Liver (tissue), 9 donors: Measurements from ENCODE around the gene LRRC75B. TPM values are rescaled to one million over a fixed set of nuclear protein-coding genes. Genes with fewer than 3 reads are reported as not detected.

ENCODE experiments used
- DNase-seq: peaks from one replicate; pipeline ENCODE4 v3.0.0-alpha.2; 2017; ENCODE audit warnings: low spot score
- H3K27ac ChIP-seq, 2 donors: one replicate each; pipeline ENCODE4 v1.7.0; 2013; ENCODE audit warnings: inconsistent platforms in 2 of 2, low read length in 2 of 2, control low read depth in 1 of 2, low read depth in 1 of 2, mild to moderate bottlenecking in 1 of 2
- H3K27me3 ChIP-seq, 4 donors: one replicate each; pipeline versions ENCODE4 v1.6.1 to v1.7.0; 2013; ENCODE audit warnings: low read length in 3 of 4, inconsistent platforms in 1 of 4, mild to moderate bottlenecking in 1 of 4, moderate library complexity in 1 of 4; ENCODE audit not compliant: control insufficient read depth in 4 of 4, insufficient read depth in 4 of 4
- H3K36me3 ChIP-seq, 4 donors: one replicate each; pipeline versions ENCODE4 v1.6.1 to v1.7.0; 2013; ENCODE audit warnings: low read length in 3 of 4, mild to moderate bottlenecking in 3 of 4, low read depth in 1 of 4, moderate library complexity in 1 of 4; ENCODE audit not compliant: control insufficient read depth in 4 of 4, insufficient read depth in 3 of 4
- H3K4me1 ChIP-seq, 4 donors: one replicate each; pipeline versions ENCODE4 v1.6.1 to v1.7.0; 2013; ENCODE audit warnings: low read length in 3 of 4, mild to moderate bottlenecking in 3 of 4, moderate library complexity in 1 of 4; ENCODE audit not compliant: control insufficient read depth in 4 of 4, insufficient read depth in 4 of 4
- H3K4me3 ChIP-seq, 3 donors: one replicate each; pipeline versions ENCODE4 v1.6.1 to v1.7.0; 2013; ENCODE audit warnings: low read length in 3 of 3, control low read depth in 1 of 3, low read depth in 1 of 3, mild to moderate bottlenecking in 1 of 3
- H3K9ac ChIP-seq, 2 donors: one replicate each; pipeline ENCODE4 v1.7.0; 2013; ENCODE audit warnings: low read length in 2 of 2, mild to moderate bottlenecking in 2 of 2, moderate library complexity in 2 of 2, control low read depth in 1 of 2, low read depth in 1 of 2
- H3K9me3 ChIP-seq, 4 donors: one replicate each; pipeline versions ENCODE4 v1.6.1 to v1.7.0; 2013; ENCODE audit warnings: low read length in 3 of 4; ENCODE audit not compliant: control insufficient read depth in 4 of 4
- EGR1 ChIP-seq, 2 donors: IDR thresholded peaks; 2 replicates each; pipeline ENCODE4 v1.6.1; 2016 to 2018; ENCODE audit warnings: antibody characterized with exemption in 2 of 2, low read depth in 2 of 2
- FOXA1 ChIP-seq: IDR thresholded peaks from 2 replicates; pipeline ENCODE4 v1.6.1; 2016; ENCODE audit warnings: antibody characterized with exemption
- FOXA2 ChIP-seq: IDR thresholded peaks from 2 replicates; pipeline ENCODE4 v1.6.1; 2016; ENCODE audit warnings: antibody characterized with exemption
- HNF4A ChIP-seq, 2 donors: conservative IDR thresholded peaks; 2 replicates each; pipeline ENCODE4 v1.6.1; 2016; ENCODE audit warnings: antibody characterized with exemption in 2 of 2, mild to moderate bottlenecking in 2 of 2
- HNF4G ChIP-seq: IDR thresholded peaks from 2 replicates; pipeline ENCODE4 v1.6.1; 2016; ENCODE audit warnings: antibody characterized with exemption
- JUND ChIP-seq, 2 donors: IDR thresholded peaks; 2 replicates each; pipeline ENCODE4 v1.6.1; 2016; ENCODE audit warnings: antibody characterized with exemption in 2 of 2
- NR2F2 ChIP-seq: IDR thresholded peaks from 2 replicates; pipeline ENCODE4 v1.6.1; 2016; ENCODE audit warnings: antibody characterized with exemption
- RAD21 ChIP-seq, 2 donors: IDR thresholded peaks; 2 replicates each; pipeline ENCODE4 v1.6.1; 2016; ENCODE audit warnings: antibody characterized with exemption in 2 of 2, mild to moderate bottlenecking in 2 of 2
- RXRA ChIP-seq, 2 donors: IDR thresholded peaks; 2 replicates each; pipeline ENCODE4 v1.6.1; 2017 to 2018; ENCODE audit warnings: antibody characterized with exemption in 2 of 2, mild to moderate bottlenecking in 1 of 2
- SP1 ChIP-seq: IDR thresholded peaks from 2 replicates; pipeline ENCODE4 v1.6.1; 2018; ENCODE audit warnings: antibody characterized with exemption, mild to moderate bottlenecking
- TAF1 ChIP-seq: conservative IDR thresholded peaks from 2 replicates; pipeline ENCODE4 v1.6.1; 2016; ENCODE audit warnings: antibody characterized with exemption, mild to moderate bottlenecking
- YY1 ChIP-seq: IDR thresholded peaks from 2 replicates; pipeline ENCODE4 v1.6.1; 2016; ENCODE audit warnings: antibody characterized with exemption, mild to moderate bottlenecking
- WGBS: extraction: QIAGEN DNeasy Blood & Tissue Kit; methylation state at CpG from one replicate; pipeline ENCODE4 v1.1.7; 2013; 5-methylcytosine and 5-hydroxymethylcytosine counted together
- polyA plus RNA-seq, 2 donors: library from polyadenylated mRNA; stranded (reverse) in 1 of 2; unstranded in 1 of 2; fragments of 200-250 nt in 1 of 2; fragments of >200 nt in 1 of 2; fragmentation: Nextera tagmentation in 1 of 2; extraction: Ambion mirVana in 1 of 2; gene quantifications; one replicate each; pipeline versions ENCODE4 v1.2.1 to v1.2.3, GENCODE V29; 2013 to 2015
- total RNA-seq, 2 donors: library from RNA; depleted of rRNA; stranded (reverse); fragments of >200 nt; gene quantifications; one replicate each; pipeline ENCODE4 v1.2.3, GENCODE V29; 2014
- TF ChIP-seq, protein P1 (sequence below): fragments of 150-350 bp; IDR thresholded peaks from 2 replicates; pipeline ENCODE4 v1.5.1; 2017; ENCODE audit warnings: improper control_type of control experiment, low read depth, low read length; ENCODE audit not compliant: missing input control
- TF ChIP-seq, protein P2 (sequence below): IDR thresholded peaks from 2 replicates; pipeline ENCODE4 v1.6.1; 2016; ENCODE audit warnings: antibody characterized with exemption
- TF ChIP-seq, protein P3 (sequence below): IDR thresholded peaks from 2 replicates; pipeline ENCODE4 v1.6.1; 2016; ENCODE audit warnings: antibody characterized with exemption
- TF ChIP-seq, protein P4 (sequence below): IDR thresholded peaks from 2 replicates; pipeline ENCODE4 v1.6.1; 2016; ENCODE audit warnings: antibody characterized with exemption, mild to moderate bottlenecking
- TF ChIP-seq, protein P5 (sequence below): IDR thresholded peaks from 2 replicates; pipeline ENCODE4 v1.6.1; 2016; ENCODE audit warnings: antibody characterized with exemption
- donor health status: healthy.
- donor health status: healthy.
- donor health status: healthy.
- donor health status: healthy.
- donor health status: healthy.

Gene LRRC75B
- total and polyA plus RNA-seq, 4 donors: 7.8 to 14.3 (median 9.4) TPM

DNA sequence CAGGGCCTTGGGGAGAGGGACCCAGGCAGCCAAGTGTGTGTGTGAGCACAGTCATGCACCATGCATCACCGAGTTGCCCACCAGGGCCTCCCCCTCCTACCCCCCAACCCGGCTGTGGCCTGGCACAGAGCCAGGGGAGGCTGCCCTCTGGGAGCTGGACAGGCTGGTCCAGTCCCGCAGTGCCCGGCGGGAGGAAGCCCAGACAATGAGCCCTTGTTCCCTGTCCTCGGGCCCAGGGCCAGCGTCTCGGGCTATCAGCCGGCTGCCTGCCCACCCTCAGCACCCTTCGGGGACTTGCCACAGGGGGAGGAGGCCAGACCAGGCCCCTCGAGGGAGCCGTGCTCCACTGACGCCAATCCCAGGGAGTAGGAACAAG, 4.5 kb downstream of the LRRC75B start:
- Histone ChIP-seq H3K27ac (no peak overlapping the region), H3K36me3 (peaks cover 0 to 30% (median 6%) of the 10 kb centered on the region in 4 donors), H3K9me3 (no peaks in the 10 kb centered on the region), H3K4me1 (peaks cover 5 to 24% (median 12%) of the 10 kb centered on the region in 4 donors), H3K27me3 (no peaks in the 10 kb centered on the region), H3K4me3 (no peak overlapping the region), H3K9ac (no peak overlapping the region)
- TF ChIP-seq JUND (IDR thresholded peaks at IDR 0.05) (no peak), RAD21 (IDR thresholded peaks at IDR 0.05) (no peak), FOXA1 (no peak), YY1 (no peak), NR2F2 (no peak), HNF4A (conservative IDR thresholded peaks at IDR 0.05) (no peak), RXRA (IDR thresholded peaks at IDR 0.05) (no peak), TAF1 (no peak), HNF4G (no peak), FOXA2 (no peak), SP1 (no peak), EGR1 (IDR thresholded peaks at IDR 0.05; ENCODE audit: low read depth in 2 of 2) (no peak)
- TF ChIP-seq, protein P1, sequence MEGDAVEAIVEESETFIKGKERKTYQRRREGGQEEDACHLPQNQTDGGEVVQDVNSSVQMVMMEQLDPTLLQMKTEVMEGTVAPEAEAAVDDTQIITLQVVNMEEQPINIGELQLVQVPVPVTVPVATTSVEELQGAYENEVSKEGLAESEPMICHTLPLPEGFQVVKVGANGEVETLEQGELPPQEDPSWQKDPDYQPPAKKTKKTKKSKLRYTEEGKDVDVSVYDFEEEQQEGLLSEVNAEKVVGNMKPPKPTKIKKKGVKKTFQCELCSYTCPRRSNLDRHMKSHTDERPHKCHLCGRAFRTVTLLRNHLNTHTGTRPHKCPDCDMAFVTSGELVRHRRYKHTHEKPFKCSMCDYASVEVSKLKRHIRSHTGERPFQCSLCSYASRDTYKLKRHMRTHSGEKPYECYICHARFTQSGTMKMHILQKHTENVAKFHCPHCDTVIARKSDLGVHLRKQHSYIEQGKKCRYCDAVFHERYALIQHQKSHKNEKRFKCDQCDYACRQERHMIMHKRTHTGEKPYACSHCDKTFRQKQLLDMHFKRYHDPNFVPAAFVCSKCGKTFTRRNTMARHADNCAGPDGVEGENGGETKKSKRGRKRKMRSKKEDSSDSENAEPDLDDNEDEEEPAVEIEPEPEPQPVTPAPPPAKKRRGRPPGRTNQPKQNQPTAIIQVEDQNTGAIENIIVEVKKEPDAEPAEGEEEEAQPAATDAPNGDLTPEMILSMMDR: no peak
- TF ChIP-seq, protein P2, sequence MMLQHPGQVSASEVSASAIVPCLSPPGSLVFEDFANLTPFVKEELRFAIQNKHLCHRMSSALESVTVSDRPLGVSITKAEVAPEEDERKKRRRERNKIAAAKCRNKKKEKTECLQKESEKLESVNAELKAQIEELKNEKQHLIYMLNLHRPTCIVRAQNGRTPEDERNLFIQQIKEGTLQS: no peak
- 89% methylated on average over 13 of the region's 13 CpGs for WGBS
- DNase-seq: no peak

DNA sequence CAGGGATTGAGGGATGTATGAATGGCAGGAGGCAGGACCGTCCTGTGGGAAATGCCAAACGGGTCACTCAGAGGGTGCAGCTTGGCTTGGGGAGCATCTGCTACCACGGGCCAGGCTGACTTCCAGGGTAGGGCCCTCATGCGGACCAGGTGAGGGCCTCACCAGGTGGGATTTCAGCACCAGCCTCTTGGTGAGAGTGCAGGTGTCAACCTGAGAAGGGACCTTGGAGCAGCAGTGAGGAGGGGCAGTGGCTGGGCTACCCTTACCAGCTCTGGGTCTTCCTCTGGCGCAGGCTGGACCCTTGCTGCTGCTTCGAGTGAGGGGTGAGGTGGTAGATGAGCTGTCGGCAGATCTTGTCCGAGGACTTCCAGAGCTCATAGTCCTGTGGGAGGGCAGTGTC, 4.9 kb downstream of the LRRC75B start:
- no peak for DNase-seq
- no peak overlapping the region for H3K27ac ChIP-seq
- 88% methylated on average over 8 of the region's 8 CpGs for WGBS

DNA sequence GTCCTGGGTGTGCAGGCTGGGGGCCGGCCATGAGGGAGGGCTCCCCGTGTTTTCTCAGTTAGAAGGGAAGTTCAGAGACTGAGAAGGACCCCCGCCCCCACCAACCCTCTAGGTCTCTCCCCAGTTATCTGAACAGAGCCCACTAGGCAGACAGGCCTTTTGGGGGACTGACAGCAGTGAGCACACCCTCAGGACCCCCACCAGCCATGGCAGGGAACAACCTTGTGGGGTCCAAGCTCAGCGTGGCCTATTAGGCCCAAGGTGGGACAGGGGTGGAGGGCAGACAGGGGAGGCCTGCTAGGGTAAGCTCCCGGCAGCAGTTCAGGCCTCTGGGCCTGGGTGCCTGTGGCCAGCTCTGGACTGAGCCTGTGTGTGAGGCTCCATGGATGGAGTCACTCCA, 5.6 kb downstream of the LRRC75B start:
- Histone ChIP-seq H3K36me3 (peaks cover 0 to 30% (median 6%) of the 10 kb centered on the region in 4 donors), H3K9ac (no peak overlapping the region), H3K9me3 (no peaks in the 10 kb centered on the region), H3K27me3 (no peaks in the 10 kb centered on the region), H3K4me1 (peaks cover 2 to 24% (median 10%) of the 10 kb centered on the region in 4 donors), H3K4me3 (no peak overlapping the region), H3K27ac (no peak overlapping the region)
- TF ChIP-seq, protein P2: no peak
- TF ChIP-seq RAD21 (IDR thresholded peaks at IDR 0.05) (no peak), JUND (IDR thresholded peaks at IDR 0.05) (no peak), TAF1 (no peak), SP1 (no peak), FOXA2 (no peak), FOXA1 (no peak), RXRA (IDR thresholded peaks at IDR 0.05) (no peak)
- TF ChIP-seq, protein P3, sequence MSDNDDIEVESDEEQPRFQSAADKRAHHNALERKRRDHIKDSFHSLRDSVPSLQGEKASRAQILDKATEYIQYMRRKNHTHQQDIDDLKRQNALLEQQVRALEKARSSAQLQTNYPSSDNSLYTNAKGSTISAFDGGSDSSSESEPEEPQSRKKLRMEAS: no peak
- TF ChIP-seq, protein P4, sequence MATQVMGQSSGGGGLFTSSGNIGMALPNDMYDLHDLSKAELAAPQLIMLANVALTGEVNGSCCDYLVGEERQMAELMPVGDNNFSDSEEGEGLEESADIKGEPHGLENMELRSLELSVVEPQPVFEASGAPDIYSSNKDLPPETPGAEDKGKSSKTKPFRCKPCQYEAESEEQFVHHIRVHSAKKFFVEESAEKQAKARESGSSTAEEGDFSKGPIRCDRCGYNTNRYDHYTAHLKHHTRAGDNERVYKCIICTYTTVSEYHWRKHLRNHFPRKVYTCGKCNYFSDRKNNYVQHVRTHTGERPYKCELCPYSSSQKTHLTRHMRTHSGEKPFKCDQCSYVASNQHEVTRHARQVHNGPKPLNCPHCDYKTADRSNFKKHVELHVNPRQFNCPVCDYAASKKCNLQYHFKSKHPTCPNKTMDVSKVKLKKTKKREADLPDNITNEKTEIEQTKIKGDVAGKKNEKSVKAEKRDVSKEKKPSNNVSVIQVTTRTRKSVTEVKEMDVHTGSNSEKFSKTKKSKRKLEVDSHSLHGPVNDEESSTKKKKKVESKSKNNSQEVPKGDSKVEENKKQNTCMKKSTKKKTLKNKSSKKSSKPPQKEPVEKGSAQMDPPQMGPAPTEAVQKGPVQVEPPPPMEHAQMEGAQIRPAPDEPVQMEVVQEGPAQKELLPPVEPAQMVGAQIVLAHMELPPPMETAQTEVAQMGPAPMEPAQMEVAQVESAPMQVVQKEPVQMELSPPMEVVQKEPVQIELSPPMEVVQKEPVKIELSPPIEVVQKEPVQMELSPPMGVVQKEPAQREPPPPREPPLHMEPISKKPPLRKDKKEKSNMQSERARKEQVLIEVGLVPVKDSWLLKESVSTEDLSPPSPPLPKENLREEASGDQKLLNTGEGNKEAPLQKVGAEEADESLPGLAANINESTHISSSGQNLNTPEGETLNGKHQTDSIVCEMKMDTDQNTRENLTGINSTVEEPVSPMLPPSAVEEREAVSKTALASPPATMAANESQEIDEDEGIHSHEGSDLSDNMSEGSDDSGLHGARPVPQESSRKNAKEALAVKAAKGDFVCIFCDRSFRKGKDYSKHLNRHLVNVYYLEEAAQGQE: no peak
- TF ChIP-seq, protein P5, sequence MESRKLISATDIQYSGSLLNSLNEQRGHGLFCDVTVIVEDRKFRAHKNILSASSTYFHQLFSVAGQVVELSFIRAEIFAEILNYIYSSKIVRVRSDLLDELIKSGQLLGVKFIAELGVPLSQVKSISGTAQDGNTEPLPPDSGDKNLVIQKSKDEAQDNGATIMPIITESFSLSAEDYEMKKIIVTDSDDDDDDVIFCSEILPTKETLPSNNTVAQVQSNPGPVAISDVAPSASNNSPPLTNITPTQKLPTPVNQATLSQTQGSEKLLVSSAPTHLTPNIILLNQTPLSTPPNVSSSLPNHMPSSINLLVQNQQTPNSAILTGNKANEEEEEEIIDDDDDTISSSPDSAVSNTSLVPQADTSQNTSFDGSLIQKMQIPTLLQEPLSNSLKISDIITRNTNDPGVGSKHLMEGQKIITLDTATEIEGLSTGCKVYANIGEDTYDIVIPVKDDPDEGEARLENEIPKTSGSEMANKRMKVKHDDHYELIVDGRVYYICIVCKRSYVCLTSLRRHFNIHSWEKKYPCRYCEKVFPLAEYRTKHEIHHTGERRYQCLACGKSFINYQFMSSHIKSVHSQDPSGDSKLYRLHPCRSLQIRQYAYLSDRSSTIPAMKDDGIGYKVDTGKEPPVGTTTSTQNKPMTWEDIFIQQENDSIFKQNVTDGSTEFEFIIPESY: no peak
- DNase-seq: no peak
- WGBS: 91% methylated on average over 5 of the region's 5 CpGs

More for the DNA sequence above, 4.9 kb downstream of the LRRC75B start:
- H3K9me3 ChIP-seq: no peaks in the 10 kb centered on the region
- H3K4me3 ChIP-seq: no peak overlapping the region
- H3K27me3 ChIP-seq: no peaks in the 10 kb centered on the region
- TF ChIP-seq HNF4G (no peak), RAD21 (IDR thresholded peaks at IDR 0.05) (no peak), FOXA2 (no peak)
- TF ChIP-seq, protein P2: no peak
- TF ChIP-seq, protein P3: no peak
- no peak overlapping the region for H3K9ac ChIP-seq
- peaks cover 0 to 30% (median 6%) of the 10 kb centered on the region in 4 donors for H3K36me3 ChIP-seq
- H3K4me1 ChIP-seq: peaks cover 2 to 26% (median 11%) of the 10 kb centered on the region in 4 donors
